ENCODE results near the gene GATD1.

DNA sequence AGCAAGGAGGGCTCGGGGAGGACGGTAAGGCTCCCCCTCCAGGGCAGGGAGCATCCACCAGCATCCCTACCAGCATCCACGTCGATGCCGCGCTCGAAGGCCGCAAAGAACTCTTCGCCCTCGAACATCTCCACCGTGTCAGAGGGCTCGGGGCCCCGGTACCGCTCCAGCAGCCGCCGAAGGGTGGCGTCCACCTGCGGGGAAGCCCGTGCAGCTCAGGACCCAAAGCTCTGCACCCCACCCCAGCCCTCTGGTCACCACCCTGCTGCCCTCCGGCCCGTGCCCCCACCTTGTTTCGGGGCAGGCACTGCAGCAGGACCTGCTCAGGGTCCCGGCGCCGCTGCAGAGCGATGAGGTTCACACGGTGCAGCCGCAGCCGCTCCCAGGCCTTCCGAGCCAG is 23.2 kb upstream of the GATD1 start:
- TF ChIP-seq, protein P1, sequence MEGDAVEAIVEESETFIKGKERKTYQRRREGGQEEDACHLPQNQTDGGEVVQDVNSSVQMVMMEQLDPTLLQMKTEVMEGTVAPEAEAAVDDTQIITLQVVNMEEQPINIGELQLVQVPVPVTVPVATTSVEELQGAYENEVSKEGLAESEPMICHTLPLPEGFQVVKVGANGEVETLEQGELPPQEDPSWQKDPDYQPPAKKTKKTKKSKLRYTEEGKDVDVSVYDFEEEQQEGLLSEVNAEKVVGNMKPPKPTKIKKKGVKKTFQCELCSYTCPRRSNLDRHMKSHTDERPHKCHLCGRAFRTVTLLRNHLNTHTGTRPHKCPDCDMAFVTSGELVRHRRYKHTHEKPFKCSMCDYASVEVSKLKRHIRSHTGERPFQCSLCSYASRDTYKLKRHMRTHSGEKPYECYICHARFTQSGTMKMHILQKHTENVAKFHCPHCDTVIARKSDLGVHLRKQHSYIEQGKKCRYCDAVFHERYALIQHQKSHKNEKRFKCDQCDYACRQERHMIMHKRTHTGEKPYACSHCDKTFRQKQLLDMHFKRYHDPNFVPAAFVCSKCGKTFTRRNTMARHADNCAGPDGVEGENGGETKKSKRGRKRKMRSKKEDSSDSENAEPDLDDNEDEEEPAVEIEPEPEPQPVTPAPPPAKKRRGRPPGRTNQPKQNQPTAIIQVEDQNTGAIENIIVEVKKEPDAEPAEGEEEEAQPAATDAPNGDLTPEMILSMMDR (conservative IDR thresholded peaks at IDR 0.05; ENCODE audit: low read depth in 2 of 2), result no peak
- no peak for TF ChIP-seq STAT1 (IDR thresholded peaks at IDR 0.05; ENCODE audit: unreplicated experiment)
- no peak for TF ChIP-seq ZNF114 (CRISPR knock-in tag; IDR thresholded peaks at IDR 0.05)
- TF ChIP-seq CREB1 (CRISPR knock-in tag; IDR thresholded peaks at IDR 0.05; ENCODE audit: low read depth), result no peak
- TF ChIP-seq POLR2AphosphoS5 (IDR thresholded peaks at IDR 0.05; ENCODE audit: low read depth), result no peak
- no peak for TF ChIP-seq JUNB (IDR thresholded peaks at IDR 0.05; ENCODE audit: unreplicated experiment)
- TF ChIP-seq EZH2phosphoT487 (IDR thresholded peaks at IDR 0.05; ENCODE audit: unreplicated experiment), result no peak
- TF ChIP-seq EZH2 (IDR thresholded peaks at IDR 0.05; ENCODE audit: low read depth, unreplicated experiment), result no peak

Measured in GM23338 (cell line).